ENCODE results near the gene FAM110A.

DNA sequence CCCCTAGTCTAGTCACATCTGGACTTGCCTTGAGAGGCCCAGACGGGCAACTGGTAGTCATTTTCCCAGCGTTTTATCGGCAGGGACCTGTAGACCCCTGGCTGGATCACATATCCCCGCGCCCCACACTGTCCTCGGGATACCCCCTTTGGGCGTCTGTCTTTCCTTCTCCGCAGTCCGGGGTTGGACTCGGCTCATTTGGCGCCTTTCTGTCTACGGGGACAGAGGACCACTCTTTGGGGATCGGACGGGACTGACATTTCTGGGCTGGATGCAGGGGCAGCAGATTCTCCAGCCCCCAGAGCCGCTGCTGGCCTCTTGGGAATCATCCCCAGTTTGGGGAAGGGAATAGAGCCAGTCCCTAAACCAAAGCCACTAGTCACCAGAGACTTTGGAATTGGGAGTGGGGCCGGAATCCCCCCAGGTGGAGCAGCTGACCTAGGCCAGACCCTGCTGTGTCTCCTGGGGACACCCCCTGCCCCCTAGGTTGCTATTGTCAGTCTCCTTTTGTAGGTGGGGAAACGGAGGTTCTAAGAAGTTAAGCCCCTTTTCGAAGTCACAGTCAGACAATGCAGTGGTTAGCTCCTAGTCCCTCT is 734 bp downstream of the FAM110A start:
- TF ChIP-seq POLR2A (IDR thresholded peaks at IDR 0.05; ENCODE audit: extremely low read depth, insufficient read length) = no peak
- TF ChIP-seq CTCF (IDR thresholded peaks at IDR 0.05; ENCODE audit: low read depth, low read length) = no peak

Measured in NB4 (cell line).